ENCODE results near the gene GABARAPL1. TPM values are rescaled to one million over a fixed set of nuclear protein-coding genes. Genes with fewer than 3 reads are reported as not detected.
"Not testable (repeated sequence)": the region's sequence is repeated elsewhere in the genome, so short reads cannot be mapped to it uniquely, and the experiment has no call there.

GABARAPL1 gene
- total and polyA plus RNA-seq, 2 donors (not counting 1 experiment from before 2014, with no cell fraction given), result 186 to 363 TPM

GRCh38 chr12:10220398-10221077 lies 7.9 kb downstream of the GABARAPL1 start:
- Histone ChIP-seq H3K4me3 (replicated peaks in 1 of 4; ENCODE audit: control extremely low read depth in 1 of 4, insufficient read depth in 1 of 4, low read depth in 3 of 4, low read length in 4 of 4) (no peak overlapping the region), H3K9ac (ENCODE audit: insufficient read depth, low read length) (no peak overlapping the region), H3K9me3 (ENCODE audit: control insufficient read depth, insufficient read depth, low read depth, low read length) (no peaks in the 10 kb centered on the region), H2AFZ (ENCODE audit: low read length) (no peak overlapping the region), H4K20me1 (ENCODE audit: control insufficient read depth, extremely low read depth, insufficient read depth, low read length) (no peaks in the 10 kb centered on the region), H3K4me2 (ENCODE audit: extremely low read depth, insufficient read depth, low read length) (no peak overlapping the region), H3K79me2 (ENCODE audit: control insufficient read depth, insufficient read depth, low read length) (peaks cover 8% of the 10 kb centered on the region), H3K27ac (ENCODE audit: insufficient read depth, low read length) (no peak overlapping the region), H3K27me3 (ENCODE audit: control insufficient read depth, insufficient read depth, low read length) (no peaks in the 10 kb centered on the region), H3K4me1 (ENCODE audit: control insufficient read depth, extremely low read depth, insufficient read depth, low read length) (no peaks in the 10 kb centered on the region), H3K36me3 (ENCODE audit: control insufficient read depth, insufficient read depth, low read length) (peaks cover 6% of the 10 kb centered on the region)
- TF ChIP-seq EZH2 (IDR thresholded peaks at IDR 0.05; ENCODE audit: low read length, missing control alignments) (no peak), CTCF (conservative IDR thresholded peaks at IDR 0.05 in 1 of 2, IDR thresholded peaks at IDR 0.05 in 1 of 2; ENCODE audit: low read depth in 1 of 2, low read length in 2 of 2) (no peak)
- DNase-seq (ENCODE audit: low read depth in 2 of 2), result peak; percentile 70 to 84

GRCh38 chr12:10221846-10222245 lies 9.2 kb downstream of the GABARAPL1 start:
- no peak overlapping the region for H3K27ac ChIP-seq (ENCODE audit: insufficient read depth, low read length)
- H4K20me1 ChIP-seq (ENCODE audit: control insufficient read depth, extremely low read depth, insufficient read depth, low read length), result no peaks in the 10 kb centered on the region
- H2AFZ ChIP-seq (ENCODE audit: low read length), result no peak overlapping the region
- DNase-seq (ENCODE audit: low read depth in 2 of 2), result no peak
- peaks cover 6% of the 10 kb centered on the region for H3K36me3 ChIP-seq (ENCODE audit: control insufficient read depth, insufficient read depth, low read length)
- TF ChIP-seq CTCF (conservative IDR thresholded peaks at IDR 0.05 in 1 of 2, IDR thresholded peaks at IDR 0.05 in 1 of 2; ENCODE audit: low read depth in 1 of 2, low read length in 2 of 2), result no peak
- TF ChIP-seq EZH2 (IDR thresholded peaks at IDR 0.05; ENCODE audit: low read length, missing control alignments), result no peak
- H3K4me2 ChIP-seq (ENCODE audit: extremely low read depth, insufficient read depth, low read length), result no peak overlapping the region
- no peaks in the 10 kb centered on the region for H3K4me1 ChIP-seq (ENCODE audit: control insufficient read depth, extremely low read depth, insufficient read depth, low read length)
- no peak overlapping the region for H3K9ac ChIP-seq (ENCODE audit: insufficient read depth, low read length)
- H3K27me3 ChIP-seq (ENCODE audit: control insufficient read depth, insufficient read depth, low read length), result no peaks in the 10 kb centered on the region
- peaks cover 3% of the 10 kb centered on the region for H3K79me2 ChIP-seq (ENCODE audit: control insufficient read depth, insufficient read depth, low read length)
- H3K9me3 ChIP-seq (ENCODE audit: control insufficient read depth, insufficient read depth, low read depth, low read length), result no peaks in the 10 kb centered on the region
- H3K4me3 ChIP-seq (replicated peaks in 1 of 4; ENCODE audit: control extremely low read depth in 1 of 4, insufficient read depth in 1 of 4, low read depth in 3 of 4, low read length in 4 of 4), result no peak overlapping the region

DNA sequence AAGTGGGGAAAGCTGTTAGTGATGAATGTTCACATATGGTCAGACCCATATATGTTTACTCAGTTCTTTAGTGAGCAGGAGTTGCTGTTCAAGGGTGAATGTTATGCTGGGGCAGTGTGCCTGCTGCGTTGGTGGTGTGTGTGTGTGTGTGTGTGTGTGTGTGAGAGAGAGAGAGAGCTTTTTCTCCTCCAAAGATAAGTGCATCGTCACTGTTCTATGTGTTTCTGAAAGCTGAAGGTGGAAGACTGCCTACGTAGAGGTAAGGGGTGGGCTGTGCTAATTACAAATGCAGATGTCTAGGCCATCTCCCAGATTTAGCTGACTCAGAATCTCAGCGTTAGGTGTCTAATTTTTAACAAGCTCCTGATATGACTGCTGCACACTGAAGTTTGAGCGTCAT lies 10.5 kb downstream of the GABARAPL1 start:
- H3K36me3 ChIP-seq (ENCODE audit: control insufficient read depth, insufficient read depth, low read length), result peaks cover 6% of the 10 kb centered on the region
- no peak overlapping the region for H3K4me3 ChIP-seq (replicated peaks in 1 of 4; ENCODE audit: control extremely low read depth in 1 of 4, insufficient read depth in 1 of 4, low read depth in 3 of 4, low read length in 4 of 4)
- TF ChIP-seq EZH2 (IDR thresholded peaks at IDR 0.05; ENCODE audit: low read length, missing control alignments) (no peak), CTCF (conservative IDR thresholded peaks at IDR 0.05 in 1 of 2, IDR thresholded peaks at IDR 0.05 in 1 of 2; ENCODE audit: low read depth in 1 of 2, low read length in 2 of 2) (no peak)
- no peak overlapping the region for H3K27ac ChIP-seq (ENCODE audit: insufficient read depth, low read length)
- H2AFZ ChIP-seq (ENCODE audit: low read length), result no peak overlapping the region
- no peaks in the 10 kb centered on the region for H3K9me3 ChIP-seq (ENCODE audit: control insufficient read depth, insufficient read depth, low read depth, low read length)
- no peak for DNase-seq (ENCODE audit: low read depth in 2 of 2)
- no peak overlapping the region for H3K9ac ChIP-seq (ENCODE audit: insufficient read depth, low read length)
- no peaks in the 10 kb centered on the region for H3K79me2 ChIP-seq (ENCODE audit: control insufficient read depth, insufficient read depth, low read length)
- H3K4me1 ChIP-seq (ENCODE audit: control insufficient read depth, extremely low read depth, insufficient read depth, low read length), result no peaks in the 10 kb centered on the region
- H4K20me1 ChIP-seq (ENCODE audit: control insufficient read depth, extremely low read depth, insufficient read depth, low read length), result no peaks in the 10 kb centered on the region
- H3K4me2 ChIP-seq (ENCODE audit: extremely low read depth, insufficient read depth, low read length), result no peak overlapping the region
- no peaks in the 10 kb centered on the region for H3K27me3 ChIP-seq (ENCODE audit: control insufficient read depth, insufficient read depth, low read length)

- H3K27ac ChIP-seq (ENCODE audit: insufficient read depth, low read length); DNase-seq (ENCODE audit: low read depth in 2 of 2); H4K20me1 ChIP-seq (ENCODE audit: control insufficient read depth, extremely low read depth, insufficient read depth, low read length); H3K9me3 ChIP-seq (ENCODE audit: control insufficient read depth, insufficient read depth, low read depth, low read length); H3K79me2 ChIP-seq (ENCODE audit: control insufficient read depth, insufficient read depth, low read length); H3K4me2 ChIP-seq (ENCODE audit: extremely low read depth, insufficient read depth, low read length); H3K36me3 ChIP-seq (ENCODE audit: control insufficient read depth, insufficient read depth, low read length); H3K27me3 ChIP-seq (ENCODE audit: control insufficient read depth, insufficient read depth, low read length); H3K4me3 ChIP-seq (replicated peaks in 1 of 4; ENCODE audit: control extremely low read depth in 1 of 4, insufficient read depth in 1 of 4, low read depth in 3 of 4, low read length in 4 of 4); H3K9ac ChIP-seq (ENCODE audit: insufficient read depth, low read length); H3K4me1 ChIP-seq (ENCODE audit: control insufficient read depth, extremely low read depth, insufficient read depth, low read length); H2AFZ ChIP-seq (ENCODE audit: low read length): not testable (repeated sequence)
Observed at GRCh38 chr12:10225426-10225825, 12.7 kb downstream of the GABARAPL1 start.

Data from fibroblast of lung (primary cell).